ENCODE data around the gene RBM17. TPM values are rescaled to one million over a fixed set of nuclear protein-coding genes. Genes with fewer than 3 reads are reported as not detected.
A peak's percentile ranks its signal among the peaks of the same experiment; 100 is the strongest.

Gene RBM17
- total RNA-seq, 2 donors from 2014 or later, result 54.5 to 57.0 TPM

DNA sequence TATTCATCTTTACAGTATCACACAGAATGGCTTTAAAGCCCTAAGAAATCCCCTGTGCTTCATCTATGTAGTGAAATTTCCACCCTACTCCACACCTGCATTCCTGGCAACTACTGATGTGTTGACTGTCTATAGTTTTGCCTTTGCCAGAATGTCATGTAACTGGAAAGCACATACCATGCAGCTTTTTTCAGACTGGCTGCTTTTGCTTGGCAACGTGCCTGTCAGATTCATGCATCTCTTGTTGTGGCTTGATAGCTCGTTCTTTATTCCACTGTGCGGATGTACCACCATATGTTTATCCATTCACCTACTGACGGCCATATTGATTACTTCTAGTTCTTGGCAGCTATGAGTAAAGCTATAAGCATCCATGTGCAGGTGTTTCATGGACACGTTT is 30.6 kb downstream of the RBM17 start:
- Histone ChIP-seq H3K36me3 (replicated peaks in 1 of 2; ENCODE audit: insufficient read depth in 1 of 2, low read depth in 2 of 2) (peaks cover 0 to 8% of the 10 kb centered on the region in 2 donors), H3K27me3 (no peaks in the 10 kb centered on the region), H3K27ac (no peak overlapping the region), H3K4me1 (peaks cover 18% of the 10 kb centered on the region), H3K9me3 (no peaks in the 10 kb centered on the region), H3K4me3 (no peak overlapping the region)
- DNase-seq (peak in 1 of 4 donors; percentile 53), ATAC-seq (no peak)
- TF ChIP-seq POLR2A (IDR thresholded peaks at IDR 0.05), result no peak
- TF ChIP-seq CTCF (IDR thresholded peaks at IDR 0.05), result no peak
- WGBS, 2 donors, result 24 to 25% methylated on average over 5 of the region's 5 CpGs
- intact Hi-C loops (cut with DNase I), result no loop called here

DNA sequence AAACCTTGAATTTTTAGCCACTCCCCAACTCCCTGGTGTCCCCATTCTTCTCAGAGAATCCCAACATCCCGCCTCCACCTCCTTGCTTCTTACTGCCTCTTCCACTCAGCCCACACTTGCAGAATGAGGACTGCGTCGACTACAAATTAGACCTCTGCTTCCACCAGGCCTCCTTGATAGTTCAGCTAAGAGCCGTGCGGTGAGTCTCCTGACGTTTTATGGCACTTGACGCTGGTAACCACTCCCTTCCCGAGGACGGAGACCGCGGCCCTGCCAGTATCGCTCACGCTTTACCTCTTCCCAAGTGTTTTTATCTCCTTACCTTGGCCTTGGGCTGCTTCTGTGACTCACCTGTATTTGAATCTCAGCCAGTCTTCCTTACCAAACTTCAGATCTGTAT is 31.1 kb downstream of the RBM17 start:
- Histone ChIP-seq H3K27me3 (no peaks in the 10 kb centered on the region), H3K9me3 (no peaks in the 10 kb centered on the region), H3K36me3 (replicated peaks in 1 of 2; ENCODE audit: insufficient read depth in 1 of 2, low read depth in 2 of 2) (peaks cover 0 to 6% of the 10 kb centered on the region in 2 donors), H3K4me1 (peaks cover 13% of the 10 kb centered on the region), H3K27ac (no peak overlapping the region), H3K4me3 (no peak overlapping the region)
- TF ChIP-seq CTCF (IDR thresholded peaks at IDR 0.05) (no peak), POLR2A (IDR thresholded peaks at IDR 0.05) (no peak)
- WGBS, 2 donors, result 58 to 60% methylated on average over 13 of the region's 13 CpGs
- intact Hi-C loops (cut with DNase I), result no loop called here
- ATAC-seq (peak; percentile 38), DNase-seq (peak in 1 of 4 donors; percentile 48)

DNA sequence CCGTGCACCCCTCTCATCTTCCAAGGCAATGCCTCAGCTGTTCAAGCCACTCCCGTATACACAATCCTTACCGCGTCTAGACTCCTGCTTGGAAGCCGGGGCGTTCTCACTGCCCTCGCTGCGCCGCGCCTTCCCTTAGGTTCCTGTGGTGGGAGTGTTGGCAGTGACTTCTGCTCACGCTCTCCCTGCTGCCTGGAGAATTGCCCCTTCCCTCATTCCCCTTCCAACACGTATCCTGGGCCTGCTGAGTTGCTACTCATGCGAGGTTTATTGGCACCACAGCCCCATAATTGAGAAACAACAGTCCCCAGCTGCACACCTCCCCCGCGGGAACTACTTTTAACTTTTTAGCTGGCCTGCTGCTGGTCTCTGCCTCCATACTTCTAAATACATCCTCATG is 31.9 kb downstream of the RBM17 start:
- TF ChIP-seq CTCF (IDR thresholded peaks at IDR 0.05) (no peak), POLR2A (IDR thresholded peaks at IDR 0.05) (no peak)
- no peak overlapping the region for H3K4me3 ChIP-seq
- H3K9me3 ChIP-seq, result no peaks in the 10 kb centered on the region
- no peak overlapping the region for H3K27ac ChIP-seq
- peaks cover 11% of the 10 kb centered on the region for H3K4me1 ChIP-seq
- intact Hi-C loops (cut with DNase I), result no loop called here
- 65 to 82% methylated on average over 15 of the region's 15 CpGs for WGBS, 2 donors
- no peaks in the 10 kb centered on the region for H3K27me3 ChIP-seq
- ATAC-seq, result peak; percentile 12
- H3K36me3 ChIP-seq (replicated peaks in 1 of 2; ENCODE audit: insufficient read depth in 1 of 2, low read depth in 2 of 2), result peaks cover 0 to 3% of the 10 kb centered on the region in 2 donors
- DNase-seq, result no peak

DNA sequence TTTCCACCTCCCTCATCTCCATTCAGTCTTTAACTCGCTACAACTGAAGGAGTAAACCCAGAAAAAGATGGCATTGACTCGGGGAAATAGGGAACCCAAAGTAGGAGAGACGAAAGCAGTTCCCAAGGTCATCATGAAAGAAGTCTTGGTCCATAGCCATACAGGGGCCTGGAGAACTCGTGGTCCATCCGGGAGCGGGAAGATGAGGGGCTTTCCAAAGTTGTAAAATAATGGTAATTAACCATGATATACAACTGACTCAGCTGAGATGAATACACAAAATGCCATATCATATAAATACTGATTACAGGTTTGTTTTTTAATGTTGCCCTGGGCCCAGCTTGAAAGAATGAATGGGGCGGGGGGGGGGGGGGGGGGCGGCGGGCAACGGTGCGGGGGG is 32.3 kb downstream of the RBM17 start:
- H3K27ac ChIP-seq, result no peak overlapping the region
- ATAC-seq, result no peak
- H3K27me3 ChIP-seq, result no peaks in the 10 kb centered on the region
- no peak for DNase-seq
- H3K9me3 ChIP-seq, result no peaks in the 10 kb centered on the region
- TF ChIP-seq POLR2A (IDR thresholded peaks at IDR 0.05) (no peak), CTCF (IDR thresholded peaks at IDR 0.05) (no peak)
- WGBS, 2 donors, result 59 to 60% methylated on average over 6 to 11 of the region's 11 CpGs
- peaks cover 11% of the 10 kb centered on the region for H3K4me1 ChIP-seq
- peaks cover 0 to 1% of the 10 kb centered on the region in 2 donors for H3K36me3 ChIP-seq (replicated peaks in 1 of 2; ENCODE audit: insufficient read depth in 1 of 2, low read depth in 2 of 2)
- no peak overlapping the region for H3K4me3 ChIP-seq
- intact Hi-C loops (cut with DNase I), result no loop called here

DNA sequence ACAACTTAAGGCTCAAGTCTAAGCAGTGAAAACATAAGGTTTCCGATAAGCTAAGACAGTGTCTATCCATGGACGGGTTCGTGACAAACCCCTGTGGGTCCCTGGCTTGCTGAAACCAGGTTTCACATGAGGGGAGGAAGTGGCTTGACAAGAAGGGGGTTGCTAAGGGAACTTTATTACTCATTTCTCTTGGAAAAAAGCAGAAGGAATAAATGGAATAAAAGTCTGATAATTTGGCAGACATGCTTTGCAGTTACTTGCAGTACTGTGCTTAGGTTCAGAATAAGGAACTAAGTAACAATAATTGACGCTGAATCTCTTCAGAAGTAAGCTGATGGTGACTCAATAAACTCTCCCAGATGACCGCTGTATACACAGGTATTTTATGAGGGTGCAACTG is 34.7 kb downstream of the RBM17 start:
- H3K36me3 ChIP-seq (replicated peaks in 1 of 2; ENCODE audit: insufficient read depth in 1 of 2, low read depth in 2 of 2), result no peaks in the 10 kb centered on the region
- TF ChIP-seq CTCF (IDR thresholded peaks at IDR 0.05) (no peak), POLR2A (IDR thresholded peaks at IDR 0.05) (no peak)
- ATAC-seq (no peak), DNase-seq (no peak)
- 72 to 85% methylated on average over 5 of the region's 5 CpGs for WGBS, 2 donors
- intact Hi-C loops (cut with DNase I), result no loop called here
- H3K27me3 ChIP-seq, result no peaks in the 10 kb centered on the region
- H3K4me3 ChIP-seq, result no peak overlapping the region
- H3K27ac ChIP-seq, result no peak overlapping the region
- peaks cover 14% of the 10 kb centered on the region for H3K4me1 ChIP-seq
- no peaks in the 10 kb centered on the region for H3K9me3 ChIP-seq
